K562 (cell line): ENCODE results near the gene VRK2.

Source experiments
- CTCF ChIP-seq, 3 experiments: IDR thresholded peaks in 2 of 3; conservative IDR thresholded peaks in 1 of 3; 2 replicates each; pipeline ENCODE4 v1.5.1; 2011 to 2012; ENCODE audit warnings: low read length in 3 of 3, mild to moderate bottlenecking in 3 of 3, control low read depth in 2 of 3, improper control_type of control experiment in 1 of 3, inconsistent platforms in 1 of 3, low read depth in 1 of 3, mixed read lengths in 1 of 3, moderate library complexity in 1 of 3; ENCODE audit not compliant: insufficient read depth in 2 of 3
- EP300 ChIP-seq: IDR thresholded peaks from 2 replicates; pipeline ENCODE4 v1.6.1; 2012; ENCODE audit warnings: low read length, improper control_type of control experiment
- MCM7 ChIP-seq, 2 experiments: fragments of 450-650 bp; IDR thresholded peaks; 2 replicates each; pipeline ENCODE4 v1.6.1; 2016 to 2018
- NFIC ChIP-seq: fragments of 450-650 bp; IDR thresholded peaks from 2 replicates; pipeline ENCODE4 v1.6.1; 2017; ENCODE audit warnings: mild to moderate bottlenecking, inconsistent platforms
- RAD21 ChIP-seq, 2 experiments: fragments of 250-450 bp in 1 of 2; fragments of 450-650 bp in 1 of 2; sonication (Bioruptor Pico) in 1 of 2; formaldehyde crosslinking in 1 of 2; IDR thresholded peaks in 1 of 2; conservative IDR thresholded peaks in 1 of 2; 2 replicates each; pipeline versions ENCODE4 v1.4.0 to v1.8.0; 2020 to 2022; ENCODE audit warnings: mild to moderate bottlenecking in 2 of 2, moderate library complexity in 1 of 2
- WHSC1 ChIP-seq: IDR thresholded peaks from one replicate; pipeline ENCODE4 v1.6.1; 2012; ENCODE audit warnings: low read length, control low read depth, inconsistent platforms
- ZBTB40 ChIP-seq, 2 experiments: fragments of 450-650 bp in 1 of 2; sonication (generic) in 1 of 2; formaldehyde crosslinking in 1 of 2; IDR thresholded peaks; 2 replicates each; pipeline versions ENCODE4 v1.7.1 to v1.9.0; 2016 to 2022; ENCODE audit warnings: inconsistent platforms in 1 of 2, mild to moderate bottlenecking in 1 of 2, missing genetic modification reagents in 1 of 2
- ZNF124 ChIP-seq: sonication (generic); formaldehyde crosslinking; IDR thresholded peaks from 2 replicates; pipeline ENCODE4 v1.8.1; 2022; ENCODE audit warnings: missing genetic modification reagents
- ZNF253 ChIP-seq: fragments of 250-450 bp; sonication (Bioruptor Pico); conservative IDR thresholded peaks from 2 replicates; pipeline ENCODE4 v1.6.1; 2021; ENCODE audit warnings: mild to moderate bottlenecking
- ZNF274 ChIP-seq: IDR thresholded peaks from 2 replicates; pipeline ENCODE4 v1.6.1; 2011; ENCODE audit warnings: low read depth, mild to moderate bottlenecking, low read length, moderate library complexity, borderline replicate concordance

GRCh38 chr2:58163913-58164312, 117.3 kb downstream of the VRK2 start:
- TF ChIP-seq ZNF124 (no peak), CTCF (IDR thresholded peaks at IDR 0.05 in 2 of 3, conservative IDR thresholded peaks at IDR 0.05 in 1 of 3; ENCODE audit: insufficient read depth in 2 of 3, low read depth in 1 of 3, low read length in 3 of 3) (no peak), WHSC1 (no peak), RAD21 (CRISPR knock-in tag; conservative IDR thresholded peaks at IDR 0.05 in 1 of 2, IDR thresholded peaks at IDR 0.05 in 1 of 2) (no peak), MCM7 (IDR thresholded peaks at IDR 0.05) (no peak), EP300 (no peak), ZNF253 (CRISPR knock-in tag) (no peak), ZNF274 (no peak), ZBTB40 (IDR thresholded peaks at IDR 0.05) (no peak), ZBTB40 (CRISPR knock-in tag; IDR thresholded peaks at IDR 0.05) (no peak), NFIC (no peak)
